Endothelial cell of hepatic sinusoid (primary cell): Measurements from ENCODE around the gene PLB1.

ENCODE experiments used
- in situ Hi-C: cut with HindIII; loops from 2 replicates; pipeline ENCODE4 v1.10.0; 2017; ENCODE audit warnings: low sequenced_read_pairs

Gene PLB1

GRCh38 chr2:28558158-28558820, 62.4 kb downstream of the PLB1 start:
- in situ Hi-C loops = no loop called here

DNA sequence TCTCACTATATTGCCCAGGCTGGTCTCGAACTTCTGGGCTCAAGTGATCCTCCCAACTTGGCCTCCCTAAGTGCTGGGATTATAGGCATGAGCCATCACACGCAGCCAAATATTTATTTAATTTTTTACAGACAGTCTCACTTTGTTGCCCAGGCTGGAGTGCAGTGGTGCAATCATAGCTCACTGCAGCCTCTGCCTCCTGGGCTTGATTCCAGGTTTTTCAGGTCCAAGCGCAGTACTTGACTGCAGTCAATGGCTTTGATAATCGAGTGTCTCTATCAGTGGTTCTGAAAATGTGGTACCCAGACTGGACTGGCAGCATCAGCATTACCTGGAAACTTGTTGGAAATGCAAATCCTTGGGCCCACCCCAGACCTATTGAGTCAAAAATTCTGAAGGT, 63.1 kb downstream of the PLB1 start:
- in situ Hi-C loops = no loop called here

DNA sequence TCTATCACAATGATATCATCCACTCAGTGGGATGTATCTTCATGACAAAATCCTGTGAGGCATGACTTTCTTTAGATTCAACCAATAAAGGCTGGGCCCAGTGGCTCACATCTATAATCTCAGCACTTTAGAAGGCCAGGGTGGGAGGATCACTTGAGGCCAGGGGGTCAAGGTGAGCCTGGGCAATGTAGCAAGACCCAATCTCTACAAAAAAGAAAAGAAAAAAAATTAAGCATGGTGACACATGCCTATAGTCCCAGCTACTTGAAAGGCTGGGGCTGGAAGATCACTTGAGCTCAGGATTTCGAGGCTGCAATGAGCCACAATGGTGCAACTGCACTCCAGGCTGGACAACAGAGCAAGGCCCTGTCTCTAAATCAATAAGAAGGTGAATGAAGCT, 68.0 kb downstream of the PLB1 start:
- in situ Hi-C loops = no loop called here

- in situ Hi-C loops = no loop called here
Observed at GRCh38 chr2:28564346-28564745, 68.5 kb downstream of the PLB1 start.

DNA sequence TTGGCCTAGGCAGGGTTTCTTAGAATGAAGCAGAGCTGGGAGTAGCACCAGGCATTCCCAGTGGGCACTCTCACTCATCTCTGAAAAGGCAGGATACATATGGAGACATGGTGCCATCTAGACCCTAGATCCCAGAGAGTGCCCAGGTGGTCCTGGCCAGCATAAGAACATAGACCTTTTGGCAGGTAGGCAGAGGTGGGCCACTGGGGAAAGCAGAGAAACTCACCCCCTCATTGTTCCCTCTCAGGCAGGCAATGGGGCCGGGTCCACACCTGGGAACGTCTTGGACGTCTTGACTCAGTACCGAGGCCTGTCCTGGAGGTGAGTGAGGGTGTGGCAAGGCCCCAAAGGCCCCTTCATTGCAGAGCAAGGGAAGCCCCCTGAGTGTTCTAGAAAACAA, 69.2 kb downstream of the PLB1 start:
- in situ Hi-C loops = no loop called here

GRCh38 chr2:28565720-28566295, 69.9 kb downstream of the PLB1 start:
- in situ Hi-C loops = no loop called here

DNA sequence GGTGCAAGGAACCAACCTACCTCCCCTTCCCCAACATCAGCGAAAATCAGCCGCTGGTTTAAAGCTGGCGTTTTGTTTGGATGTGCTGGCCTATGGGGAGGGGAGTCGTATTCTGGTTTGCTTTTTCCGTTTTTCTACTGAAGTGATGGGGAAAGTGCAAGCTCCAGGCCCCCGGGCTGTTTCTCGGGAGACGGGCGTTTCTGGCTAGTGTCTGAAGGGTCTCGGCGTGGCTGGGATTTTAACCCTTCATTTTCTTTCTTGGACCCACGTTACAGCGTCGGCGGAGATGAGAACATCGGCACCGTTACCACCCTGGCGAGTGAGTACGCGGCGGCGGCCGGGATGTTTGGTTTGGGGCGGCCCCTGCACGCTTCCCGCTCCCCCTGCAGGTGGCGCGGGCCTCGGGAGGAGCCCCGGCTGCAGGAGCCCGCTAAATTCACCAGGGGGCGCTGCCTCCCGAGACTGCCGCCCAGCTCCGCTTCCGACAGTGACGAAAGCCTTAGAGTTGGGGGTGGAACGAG, 70.7 kb downstream of the PLB1 start:
- in situ Hi-C loops = no loop called here

DNA sequence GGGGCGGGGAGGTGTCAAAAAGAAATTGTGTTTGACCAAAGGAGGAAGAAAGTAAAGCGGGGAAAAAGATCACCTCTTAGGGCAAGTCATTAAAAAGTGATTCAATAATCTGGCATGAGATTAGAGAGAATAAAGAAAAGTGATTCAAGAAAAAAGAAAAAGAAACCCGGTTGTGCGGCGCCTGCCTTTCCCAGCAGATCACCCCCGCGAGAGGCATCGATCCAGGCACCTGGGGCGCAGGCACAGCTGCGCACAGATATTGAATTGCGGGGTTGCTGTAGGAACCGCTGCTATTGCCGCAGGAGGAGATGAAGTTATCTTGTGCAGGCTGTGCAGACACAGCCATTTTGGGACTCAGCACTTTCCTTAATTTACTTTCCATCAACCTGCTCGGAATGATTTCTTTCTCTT, 71.2 kb downstream of the PLB1 start:
- in situ Hi-C loops = no loop called here

DNA sequence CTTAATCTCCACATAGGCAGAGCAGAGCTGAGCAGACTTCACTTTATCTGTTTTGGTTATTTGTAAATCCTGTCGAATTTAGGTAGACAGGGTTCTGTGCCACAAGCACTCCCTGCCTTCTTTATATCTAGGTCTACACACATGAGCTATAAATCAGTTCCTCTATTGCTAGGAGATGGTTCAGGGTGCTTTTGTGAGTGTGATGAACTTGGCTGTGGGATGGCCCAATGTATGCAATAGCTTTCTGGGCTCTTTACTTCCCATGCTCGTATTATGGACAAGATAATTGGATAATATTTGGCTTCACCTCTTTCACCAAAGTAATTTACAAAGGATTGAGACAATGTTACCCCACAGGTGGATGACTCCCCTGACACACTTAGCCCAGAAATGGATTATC, 72.2 kb downstream of the PLB1 start:
- in situ Hi-C loops = no loop called here

- in situ Hi-C loops = no loop called here
Observed at GRCh38 chr2:28568533-28568932, 72.7 kb downstream of the PLB1 start.

- in situ Hi-C loops = no loop called here
Observed at GRCh38 chr2:28570431-28570830, 74.6 kb downstream of the PLB1 start.

- in situ Hi-C loops = no loop called here
Observed at GRCh38 chr2:28576714-28577113, 80.9 kb downstream of the PLB1 start.

- in situ Hi-C loops = no loop called here
Observed at GRCh38 chr2:28577791-28578680, 82.2 kb downstream of the PLB1 start.

GRCh38 chr2:28578774-28579173, 82.9 kb downstream of the PLB1 start:
- in situ Hi-C loops = no loop called here

DNA sequence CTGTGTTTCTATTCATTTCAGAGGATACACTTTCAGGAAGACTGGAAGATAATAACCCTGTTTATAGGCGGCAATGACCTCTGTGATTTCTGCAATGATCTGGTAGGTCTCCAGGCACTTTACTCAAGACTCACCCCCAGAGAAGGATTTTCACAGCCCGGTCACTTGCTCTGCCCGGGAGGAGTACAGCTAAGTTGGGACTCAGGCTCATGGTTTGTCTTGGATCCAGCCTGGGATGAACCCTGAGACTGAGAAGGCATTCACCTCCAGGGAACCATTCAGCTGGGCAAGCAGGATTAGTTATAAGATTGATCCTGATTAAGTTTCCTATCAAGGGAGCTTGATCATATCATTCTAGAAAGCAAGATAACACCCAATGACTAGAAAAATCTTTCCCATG, 83.7 kb downstream of the PLB1 start:
- in situ Hi-C loops = no loop called here

DNA sequence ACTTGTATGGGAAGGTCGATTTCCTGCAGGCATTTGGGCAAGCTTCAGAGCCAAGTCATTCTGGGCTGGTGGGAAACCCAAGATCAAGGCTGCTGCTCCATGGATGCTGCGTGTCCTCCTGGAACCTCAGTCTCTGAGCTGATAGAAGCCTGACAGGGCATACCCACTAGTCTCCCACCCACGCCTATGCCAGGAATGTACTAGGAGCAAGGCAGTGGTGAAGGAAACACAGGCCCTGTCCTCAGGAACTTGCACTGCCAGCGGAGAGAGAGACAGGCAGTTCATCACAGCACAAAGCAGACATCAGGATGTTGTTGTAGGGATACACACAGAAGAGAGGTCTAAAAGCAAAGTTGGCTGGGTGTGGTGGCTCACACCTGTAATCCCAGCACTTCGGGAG, 84.2 kb downstream of the PLB1 start:
- in situ Hi-C loops = no loop called here

DNA sequence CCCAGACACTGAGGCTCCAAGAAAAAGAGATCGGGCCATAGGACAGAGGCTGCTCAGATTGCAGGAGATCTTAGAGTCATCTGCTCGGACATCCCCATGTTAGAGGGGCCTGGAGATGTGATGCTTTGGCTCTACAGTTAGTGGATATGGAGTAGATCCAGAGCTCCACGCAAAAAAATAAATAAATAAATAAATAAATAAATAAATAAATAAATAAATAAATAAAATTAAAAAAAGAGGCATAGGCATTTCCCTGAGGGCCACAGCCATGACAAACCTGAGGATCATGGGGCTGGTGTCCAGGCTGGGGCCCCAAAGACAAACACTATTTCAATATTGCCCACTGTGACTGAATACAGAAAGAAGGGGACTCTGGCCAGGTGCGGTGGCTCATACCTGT, 85.5 kb downstream of the PLB1 start:
- in situ Hi-C loops = no loop called here

- in situ Hi-C loops = no loop called here
Observed at GRCh38 chr2:28582152-28582551, 86.3 kb downstream of the PLB1 start.

GRCh38 chr2:28582595-28582994, 86.7 kb downstream of the PLB1 start:
- in situ Hi-C loops = no loop called here

GRCh38 chr2:28583899-28584553, 88.2 kb downstream of the PLB1 start:
- in situ Hi-C loops = no loop called here

- in situ Hi-C loops = no loop called here
Observed at GRCh38 chr2:28586867-28587266, 91.0 kb downstream of the PLB1 start.
